BJ (cell line): ENCODE results near the gene DNAJB1. TPM values are rescaled to one million over a fixed set of nuclear protein-coding genes. Genes with fewer than 3 reads are reported as not detected.

Experiments
- CTCF ChIA-PET: fragments of 350-600 bp; formaldehyde crosslinking; extraction: SDS; loops from one replicate; lab custom pipeline; 2021; ENCODE audit warnings: antibody characterized with exemption, inconsistent platforms; lab: Yijun Ruan, JAX
- POLR2A ChIA-PET: fragments of 300-600 bp; sonication (Branson Sonifier 250); formaldehyde crosslinking; extraction: SDS; loops from one replicate; lab custom pipeline; 2021; ENCODE audit warnings: antibody characterized with exemption; lab: Charles Lee
- DNase-seq: peaks from one replicate; pipeline ENCODE4 v3.0.0-alpha.2; 2011; ENCODE audit warnings: low read depth
- H3K27me3 ChIP-seq: 2 replicates; pipeline ENCODE4 v1.6.0; 2011; ENCODE audit warnings: low read length; ENCODE audit not compliant: control insufficient read depth, insufficient read depth
- H3K36me3 ChIP-seq: 2 replicates; pipeline ENCODE4 v1.5.1; 2011; ENCODE audit warnings: low read length; ENCODE audit not compliant: control insufficient read depth, insufficient read depth
- H3K4me3 ChIP-seq: 2 replicates; pipeline ENCODE4 v1.5.1; 2011; ENCODE audit warnings: low read depth, mild to moderate bottlenecking, control low read depth, low read length
- polyA plus RNA-seq: library from polyadenylated mRNA; depleted of rRNA; stranded (reverse); fragments of >200 nt; gene quantifications from 2 replicates; pipeline ENCODE4 v1.2.3, GENCODE V29; 2011
- TF ChIP-seq, protein P1 (sequence below): IDR thresholded peaks from 2 replicates; pipeline ENCODE4 v1.5.1; 2011; ENCODE audit warnings: low read depth, mild to moderate bottlenecking, control low read depth, inconsistent platforms, low read length, moderate library complexity; ENCODE audit not compliant: insufficient read depth

The DNAJB1 gene
- polyA plus RNA-seq, 1 experiment = 133 TPM

DNA sequence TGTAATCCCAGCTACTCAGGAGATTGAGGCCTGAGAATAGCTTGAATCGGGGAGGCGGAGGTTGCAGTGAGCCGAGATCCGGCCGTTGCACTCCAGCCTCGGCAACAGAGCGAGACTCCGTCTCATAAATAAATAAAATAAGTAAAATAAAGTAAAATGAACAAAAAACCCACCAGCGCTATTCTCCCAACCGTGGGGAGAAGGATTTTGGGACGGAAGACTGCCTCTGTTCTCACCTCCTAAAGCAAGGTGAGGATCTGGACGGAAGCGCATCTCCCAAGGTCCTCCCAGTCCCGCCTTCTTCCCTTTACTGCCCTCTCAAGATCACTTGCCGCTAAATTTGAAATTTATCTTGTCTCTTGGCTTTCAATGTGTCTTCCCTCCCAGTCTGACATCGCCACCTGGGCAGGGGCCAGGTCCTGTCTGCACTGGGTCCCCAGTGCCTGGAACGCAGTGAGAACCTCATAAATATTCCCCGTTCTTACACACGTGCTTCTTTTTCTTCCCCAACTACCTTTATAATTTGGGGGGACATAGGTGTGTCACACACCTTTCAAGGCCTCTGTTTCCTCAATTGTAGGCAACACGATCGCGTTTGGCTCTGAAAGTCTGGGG lies 1.2 kb upstream of the DNAJB1 start:
- H3K27me3 ChIP-seq = no peaks in the 10 kb centered on the region
- TF ChIP-seq, protein P1, sequence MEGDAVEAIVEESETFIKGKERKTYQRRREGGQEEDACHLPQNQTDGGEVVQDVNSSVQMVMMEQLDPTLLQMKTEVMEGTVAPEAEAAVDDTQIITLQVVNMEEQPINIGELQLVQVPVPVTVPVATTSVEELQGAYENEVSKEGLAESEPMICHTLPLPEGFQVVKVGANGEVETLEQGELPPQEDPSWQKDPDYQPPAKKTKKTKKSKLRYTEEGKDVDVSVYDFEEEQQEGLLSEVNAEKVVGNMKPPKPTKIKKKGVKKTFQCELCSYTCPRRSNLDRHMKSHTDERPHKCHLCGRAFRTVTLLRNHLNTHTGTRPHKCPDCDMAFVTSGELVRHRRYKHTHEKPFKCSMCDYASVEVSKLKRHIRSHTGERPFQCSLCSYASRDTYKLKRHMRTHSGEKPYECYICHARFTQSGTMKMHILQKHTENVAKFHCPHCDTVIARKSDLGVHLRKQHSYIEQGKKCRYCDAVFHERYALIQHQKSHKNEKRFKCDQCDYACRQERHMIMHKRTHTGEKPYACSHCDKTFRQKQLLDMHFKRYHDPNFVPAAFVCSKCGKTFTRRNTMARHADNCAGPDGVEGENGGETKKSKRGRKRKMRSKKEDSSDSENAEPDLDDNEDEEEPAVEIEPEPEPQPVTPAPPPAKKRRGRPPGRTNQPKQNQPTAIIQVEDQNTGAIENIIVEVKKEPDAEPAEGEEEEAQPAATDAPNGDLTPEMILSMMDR = no peak
- no peak overlapping the region for H3K4me3 ChIP-seq
- CTCF ChIA-PET = interaction anchor here (1.6 to 3.6 kb wide), 2 partner anchors 14 to 38 kb away, joined by 3 to 23 read pairs; no protein-coding TSS in a partner anchor
- no peak for DNase-seq
- POLR2A ChIA-PET = no interaction called here
- H3K36me3 ChIP-seq = peaks cover 11% of the 10 kb centered on the region

GRCh38 chr19:14517446-14517839 lies 754 bp downstream of the DNAJB1 start:
- TF ChIP-seq, protein P1 = no peak
- Histone ChIP-seq H3K4me3 (peak overlapping the region; percentile 90), H3K27me3 (no peaks in the 10 kb centered on the region), H3K36me3 (peaks cover 13% of the 10 kb centered on the region)
- no peak for DNase-seq
- CTCF ChIA-PET = interaction anchor here (1.1 to 3.6 kb wide), 4 partner anchors 12 to 45 kb away, joined by 3 to 23 read pairs (median 4); no protein-coding TSS in a partner anchor
- POLR2A ChIA-PET = interaction anchor here (0.5 to 1.5 kb wide), 2 partner anchors 12 to 1602 kb away, joined by 3 to 5 read pairs; no protein-coding TSS in a partner anchor

- peaks cover 13% of the 10 kb centered on the region for H3K36me3 ChIP-seq
- CTCF ChIA-PET = interaction anchor here (1.1 to 3.6 kb wide), 4 partner anchors 9 to 44 kb away, joined by 3 to 23 read pairs (median 4); no protein-coding TSS in a partner anchor
- peak overlapping the region; percentile 90 for H3K4me3 ChIP-seq
- POLR2A ChIA-PET = interaction anchor here (0.5 kb wide), 1 partner anchor 1602 kb away, joined by 3 read pairs; no protein-coding TSS in a partner anchor
- H3K27me3 ChIP-seq = no peaks in the 10 kb centered on the region
- no peak for DNase-seq
- TF ChIP-seq, protein P1 = no peak
Measured at GRCh38 chr19:14516746-14517438, 1.3 kb downstream of the DNAJB1 start.

DNA sequence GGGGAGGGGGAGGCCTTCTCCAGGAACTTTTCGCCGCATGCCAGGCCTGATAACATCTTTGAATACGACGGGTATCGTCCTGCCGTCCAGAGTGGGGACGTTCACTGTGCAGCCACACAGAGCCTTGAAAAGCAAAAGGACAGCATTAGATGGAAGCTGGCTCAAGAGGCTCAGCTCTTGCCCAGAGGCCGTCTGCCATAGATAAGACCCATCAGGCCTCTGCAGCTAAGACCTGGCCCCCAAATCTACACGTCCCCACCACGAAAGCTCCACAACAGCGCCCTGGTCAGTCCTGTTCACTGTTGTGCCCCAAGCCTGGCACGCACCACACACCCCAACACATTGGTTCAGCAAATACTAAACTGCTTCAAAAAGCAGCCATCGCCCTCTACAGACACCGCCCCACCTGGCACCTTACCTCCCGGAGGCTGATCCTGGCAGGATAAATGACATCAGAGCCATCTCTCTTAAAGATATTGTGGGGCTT lies 2.1 kb downstream of the DNAJB1 start:
- ChIA-PET POLR2A (no interaction called here), CTCF (interaction anchor here (1.1 to 3.6 kb wide), 3 partner anchors 10 to 36 kb away, joined by 3 to 23 read pairs (median 5); no protein-coding TSS in a partner anchor)
- Histone ChIP-seq H3K36me3 (peaks cover 13% of the 10 kb centered on the region), H3K27me3 (no peaks in the 10 kb centered on the region), H3K4me3 (peak overlapping the region; percentile 90)
- TF ChIP-seq, protein P1 = no peak
- no peak for DNase-seq
